CD8-positive, alpha-beta memory T cell (primary cell): ENCODE results near the gene ZBTB21. TPM values are rescaled to one million over a fixed set of nuclear protein-coding genes. Genes with fewer than 3 reads are reported as not detected.
A peak's percentile ranks its signal among the peaks of the same experiment; 100 is the strongest.

ENCODE experiments used
- CTCF ChIA-PET: fragments of 350-600 bp; sonication (Branson Sonifier 250); formaldehyde crosslinking; loops from one replicate; lab custom pipeline; 2021; ENCODE audit warnings: antibody characterized with exemption; lab: Charles Lee
- POLR2A ChIA-PET: fragments of 350-600 bp; sonication (Branson Sonifier 250); formaldehyde crosslinking; loops from one replicate; lab custom pipeline; 2021; ENCODE audit warnings: antibody characterized with exemption; lab: Charles Lee
- DNase-seq, 5 donors: peaks; one replicate each; pipeline versions ENCODE4 v3.0.0 to v3.0.0-alpha.2; 2020 to 2022; ENCODE audit warnings: mixed read lengths in 1 of 5
- H3K27ac ChIP-seq: one replicate; pipeline ENCODE4 v1.7.0; 2013; ENCODE audit warnings: low read depth, mild to moderate bottlenecking, low read length, moderate library complexity
- H3K27me3 ChIP-seq: 2 replicates; pipeline ENCODE4 v1.7.0; 2013; ENCODE audit warnings: low read length, mild to moderate bottlenecking; ENCODE audit not compliant: insufficient read depth, poor library complexity, severe bottlenecking
- H3K36me3 ChIP-seq: 2 replicates; pipeline ENCODE4 v1.7.0; 2013; ENCODE audit warnings: mild to moderate bottlenecking, low read length, moderate library complexity; ENCODE audit not compliant: insufficient read depth
- H3K4me1 ChIP-seq: 2 replicates; pipeline ENCODE4 v1.7.0; 2013; ENCODE audit warnings: mild to moderate bottlenecking, low read length, moderate library complexity; ENCODE audit not compliant: insufficient read depth
- H3K4me3 ChIP-seq: 2 replicates; pipeline ENCODE4 v1.7.0; 2013; ENCODE audit warnings: mild to moderate bottlenecking, low read length
- H3K9me3 ChIP-seq: 2 replicates; pipeline ENCODE4 v1.7.0; 2013; ENCODE audit warnings: mild to moderate bottlenecking, low read length
- H3K27ac Mint-ChIP-seq, 8 donors: one replicate each; pipeline ENCODE4 v1.8.0; 2020 to 2021; ENCODE audit warnings: mixed read lengths in 8 of 8, mild to moderate bottlenecking in 6 of 8, inconsistent platforms in 3 of 8, moderate library complexity in 3 of 8
- H3K27me3 Mint-ChIP-seq, 2 donors: one replicate each; pipeline ENCODE4 v1.8.0; 2020 to 2021; ENCODE audit warnings: mixed read lengths in 2 of 2, mild to moderate bottlenecking in 1 of 2, moderate library complexity in 1 of 2
- H3K36me3 Mint-ChIP-seq, 3 donors: one replicate each; pipeline ENCODE4 v1.8.0; 2020 to 2021; ENCODE audit warnings: mixed read lengths in 3 of 3, inconsistent platforms in 1 of 3, mild to moderate bottlenecking in 1 of 3
- H3K4me1 Mint-ChIP-seq, 3 donors: one replicate each; pipeline ENCODE4 v1.8.0; 2020 to 2021; ENCODE audit warnings: mixed read lengths in 3 of 3, inconsistent platforms in 1 of 3, mild to moderate bottlenecking in 1 of 3
- H3K4me3 Mint-ChIP-seq, 7 donors: one replicate each; pipeline ENCODE4 v1.8.0; 2020 to 2021; ENCODE audit warnings: mixed read lengths in 7 of 7, mild to moderate bottlenecking in 6 of 7, moderate library complexity in 4 of 7, inconsistent platforms in 2 of 7
- H3K9me3 Mint-ChIP-seq, 5 donors: one replicate each; pipeline ENCODE4 v1.8.0; 2020 to 2022; ENCODE audit warnings: mixed read lengths in 5 of 5, mild to moderate bottlenecking in 3 of 5, moderate library complexity in 2 of 5, inconsistent platforms in 1 of 5
- polyA plus RNA-seq: library from polyadenylated mRNA; unstranded; fragments of 300-500 nt; fragmentation: Illumina TruSeq; gene quantifications from one replicate; pipeline ENCODE4 v1.2.3, GENCODE V29; 2021
- total RNA-seq, 2 experiments: library from RNA; stranded (reverse); gene quantifications; one replicate each; pipeline ENCODE4 v1.2.3, GENCODE V29; 2021

The ZBTB21 gene
- total and polyA plus RNA-seq, 3 experiments from 2014 or later = 5.9 to 43.6 (median 39.0) TPM

GRCh38 chr21:42055425-42055824, 45.3 kb upstream of the ZBTB21 start:
- Histone ChIP-seq H3K4me1 (no peaks in the 10 kb centered on the region), H3K27me3 (no peaks in the 10 kb centered on the region), H3K36me3 (no peaks in the 10 kb centered on the region), H3K4me3 (no peak overlapping the region), H3K27ac (no peak overlapping the region), H3K9me3 (no peaks in the 10 kb centered on the region)
- Mint-ChIP-seq H3K4me1 (peaks cover 2 to 15% (median 7%) of the 10 kb centered on the region in 3 donors), H3K27me3 (peaks cover 0 to 1% of the 10 kb centered on the region in 2 donors), H3K9me3 (no peaks in the 10 kb centered on the region), H3K4me3 (no peak overlapping the region), H3K36me3 (no peaks in the 10 kb centered on the region), H3K27ac (peak overlapping the region in 2 of 8 donors; percentile 66 to 71)
- ChIA-PET POLR2A (no interaction called here), CTCF (interaction anchor here (1.0 to 1.8 kb wide), 2 partner anchors 52 to 53 kb away, joined by 3 to 7 read pairs; no protein-coding TSS in a partner anchor)
- DNase-seq = no peak

- H3K4me1 Mint-ChIP-seq = peaks cover 0 to 6% (median 2%) of the 10 kb centered on the region in 3 donors
- no peaks in the 10 kb centered on the region for H3K4me1 ChIP-seq
- H3K36me3 ChIP-seq = no peaks in the 10 kb centered on the region
- H3K36me3 Mint-ChIP-seq = no peaks in the 10 kb centered on the region
- H3K27me3 ChIP-seq = no peaks in the 10 kb centered on the region
- no peak overlapping the region for H3K27ac ChIP-seq
- no peaks in the 10 kb centered on the region for H3K9me3 ChIP-seq
- POLR2A ChIA-PET = no interaction called here
- CTCF ChIA-PET = interaction anchor here (0.9 kb wide), 1 partner anchor 56 kb away, joined by 3 read pairs; no protein-coding TSS in a partner anchor
- H3K27me3 Mint-ChIP-seq = peaks cover 0 to 4% of the 10 kb centered on the region in 2 donors
- no peak overlapping the region for H3K4me3 ChIP-seq
- no peak overlapping the region for H3K4me3 Mint-ChIP-seq
- no peaks in the 10 kb centered on the region for H3K9me3 Mint-ChIP-seq
- no peak overlapping the region for H3K27ac Mint-ChIP-seq
- no peak for DNase-seq
Measured at GRCh38 chr21:42051788-42052187, 41.6 kb upstream of the ZBTB21 start.

- no peaks in the 10 kb centered on the region for H3K36me3 Mint-ChIP-seq
- CTCF ChIA-PET = interaction anchor here (0.9 to 1.2 kb wide), 2 partner anchors 14 kb away, joined by 3 read pairs; no protein-coding TSS in a partner anchor
Measured at GRCh38 chr21:42049578-42050430, 39.6 kb upstream of the ZBTB21 start.

DNA sequence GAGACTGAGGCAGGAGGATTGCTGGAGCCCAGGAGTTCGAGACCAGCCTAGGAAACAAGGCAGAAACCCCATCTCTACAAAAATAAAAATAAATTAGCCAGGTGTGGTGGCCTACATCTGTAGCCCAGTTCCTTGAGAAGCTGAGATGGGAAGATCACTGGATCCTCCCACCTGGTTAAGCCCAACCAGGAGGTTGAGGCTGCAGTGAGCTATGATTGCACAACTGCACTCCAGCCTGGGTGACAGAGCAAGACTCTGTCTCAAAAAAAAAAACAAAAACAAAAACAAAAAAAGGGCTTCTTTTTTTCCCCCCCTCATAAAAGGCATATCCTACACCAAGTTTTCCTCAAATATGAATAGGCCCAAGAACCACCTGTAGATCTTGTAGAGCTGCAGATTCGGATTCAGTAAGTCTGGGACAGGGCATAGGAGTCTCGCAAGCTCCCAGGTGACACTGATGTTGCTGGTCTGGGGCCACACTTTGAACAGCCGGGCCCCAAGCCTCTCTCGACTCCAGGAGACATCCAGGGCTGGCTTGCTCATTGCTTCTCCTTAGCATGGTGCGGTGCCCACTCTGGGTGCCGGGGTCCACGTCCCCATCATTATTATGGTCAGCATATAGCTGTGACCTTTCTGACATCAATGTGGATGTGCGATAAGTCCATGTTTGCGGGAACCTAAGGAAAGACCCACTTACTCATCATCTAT, 38.9 kb upstream of the ZBTB21 start:
- POLR2A ChIA-PET = no interaction called here
- H3K27ac Mint-ChIP-seq = peak overlapping the region in 1 of 8 donors; percentile 83

More at GRCh38 chr21:42049578-42050430, 39.6 kb upstream of the ZBTB21 start:
- no peak overlapping the region for H3K27ac ChIP-seq
- no peaks in the 10 kb centered on the region for H3K9me3 Mint-ChIP-seq
- no peaks in the 10 kb centered on the region for H3K9me3 ChIP-seq
- no peaks in the 10 kb centered on the region for H3K27me3 ChIP-seq
- peak overlapping the region in 1 of 8 donors; percentile 83 for H3K27ac Mint-ChIP-seq
- H3K4me1 ChIP-seq = no peaks in the 10 kb centered on the region
- no peak overlapping the region for H3K4me3 Mint-ChIP-seq
- DNase-seq = peak in 1 of 5 donors; percentile 14
- no peaks in the 10 kb centered on the region for H3K36me3 ChIP-seq
- POLR2A ChIA-PET = no interaction called here
- peaks cover 0 to 5% of the 10 kb centered on the region in 2 donors for H3K27me3 Mint-ChIP-seq
- peaks cover 0 to 6% (median 2%) of the 10 kb centered on the region in 3 donors for H3K4me1 Mint-ChIP-seq
- no peak overlapping the region for H3K4me3 ChIP-seq

GRCh38 chr21:42047821-42048613, 37.9 kb upstream of the ZBTB21 start:
- Mint-ChIP-seq H3K36me3 (no peaks in the 10 kb centered on the region), H3K9me3 (no peaks in the 10 kb centered on the region), H3K27ac (no peak overlapping the region), H3K4me3 (no peak overlapping the region), H3K4me1 (peaks cover 0 to 6% (median 2%) of the 10 kb centered on the region in 3 donors), H3K27me3 (peaks cover 0 to 5% of the 10 kb centered on the region in 2 donors)
- peak in 1 of 5 donors; percentile 33 for DNase-seq
- Histone ChIP-seq H3K27ac (no peak overlapping the region), H3K36me3 (no peaks in the 10 kb centered on the region), H3K9me3 (no peaks in the 10 kb centered on the region), H3K27me3 (no peaks in the 10 kb centered on the region), H3K4me1 (no peaks in the 10 kb centered on the region), H3K4me3 (no peak overlapping the region)
- ChIA-PET POLR2A (no interaction called here), CTCF (interaction anchor here (1.0 kb wide), 1 partner anchor 10 kb away, joined by 3 read pairs; no protein-coding TSS in a partner anchor)

More for the DNA sequence above, 38.9 kb upstream of the ZBTB21 start:
- DNase-seq = no peak
- H3K27me3 ChIP-seq = no peaks in the 10 kb centered on the region
- CTCF ChIA-PET = interaction anchor here (1.0 to 1.2 kb wide), 2 partner anchors 11 to 15 kb away, joined by 3 read pairs; no protein-coding TSS in a partner anchor
- Mint-ChIP-seq H3K4me3 (no peak overlapping the region), H3K9me3 (no peaks in the 10 kb centered on the region), H3K36me3 (no peaks in the 10 kb centered on the region), H3K27me3 (peaks cover 0 to 5% of the 10 kb centered on the region in 2 donors), H3K4me1 (peaks cover 0 to 6% (median 2%) of the 10 kb centered on the region in 3 donors)
- H3K4me1 ChIP-seq = no peaks in the 10 kb centered on the region
- no peaks in the 10 kb centered on the region for H3K36me3 ChIP-seq
- H3K4me3 ChIP-seq = no peak overlapping the region
- no peak overlapping the region for H3K27ac ChIP-seq
- no peaks in the 10 kb centered on the region for H3K9me3 ChIP-seq

GRCh38 chr21:42044871-42045495, 34.8 kb upstream of the ZBTB21 start:
- H3K4me1 ChIP-seq = no peaks in the 10 kb centered on the region
- H3K27ac Mint-ChIP-seq = peak overlapping the region in 1 of 8 donors; percentile 26
- ChIA-PET POLR2A (no interaction called here), CTCF (no interaction called here)
- H3K4me3 ChIP-seq = no peak overlapping the region
- no peak overlapping the region for H3K4me3 Mint-ChIP-seq
- DNase-seq = peak in 1 of 5 donors; percentile 19
- H3K27me3 Mint-ChIP-seq = peaks cover 0 to 8% of the 10 kb centered on the region in 2 donors
- no peaks in the 10 kb centered on the region for H3K36me3 Mint-ChIP-seq
- H3K27ac ChIP-seq = no peak overlapping the region
- no peaks in the 10 kb centered on the region for H3K4me1 Mint-ChIP-seq
- H3K9me3 ChIP-seq = no peaks in the 10 kb centered on the region
- no peaks in the 10 kb centered on the region for H3K9me3 Mint-ChIP-seq
- H3K27me3 ChIP-seq = no peaks in the 10 kb centered on the region
- no peaks in the 10 kb centered on the region for H3K36me3 ChIP-seq

DNA sequence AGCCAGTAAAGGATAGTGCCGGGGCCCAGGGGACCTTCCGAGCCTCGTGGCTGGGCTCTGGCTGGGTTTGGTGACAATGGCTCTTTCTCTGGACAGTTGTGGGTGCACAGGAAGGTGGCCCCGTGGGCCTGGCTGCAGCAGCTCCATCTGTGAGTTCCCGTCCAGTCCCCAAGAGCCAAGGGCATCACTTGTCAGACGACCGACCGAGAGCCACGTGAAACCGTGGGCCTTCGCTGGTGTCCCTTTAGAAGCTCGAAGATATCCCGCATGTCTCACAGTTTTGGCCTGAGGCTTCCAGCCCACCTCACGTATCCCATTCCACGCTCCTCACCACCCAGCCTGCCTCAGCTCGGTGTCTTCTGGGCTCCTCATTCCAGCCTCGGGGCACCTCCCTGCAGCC, 33.8 kb upstream of the ZBTB21 start:
- Mint-ChIP-seq H3K27me3 (peaks cover 0 to 8% of the 10 kb centered on the region in 2 donors), H3K9me3 (no peaks in the 10 kb centered on the region), H3K4me3 (no peak overlapping the region), H3K36me3 (no peaks in the 10 kb centered on the region), H3K4me1 (no peaks in the 10 kb centered on the region), H3K27ac (no peak overlapping the region)
- no peaks in the 10 kb centered on the region for H3K9me3 ChIP-seq
- peak in 1 of 5 donors; percentile 23 for DNase-seq
- ChIA-PET CTCF (no interaction called here), POLR2A (no interaction called here)
- no peaks in the 10 kb centered on the region for H3K36me3 ChIP-seq
- no peak overlapping the region for H3K27ac ChIP-seq
- no peak overlapping the region for H3K4me3 ChIP-seq
- no peaks in the 10 kb centered on the region for H3K27me3 ChIP-seq
- H3K4me1 ChIP-seq = no peaks in the 10 kb centered on the region
